Stimulated activated CD8-positive, alpha-beta memory T cell treated with anti-CD3 and anti-CD28 coated beads, Interleukin-4, amount 100 ng/mL, for 24 hours (primary cell): ENCODE data around the gene HMGCLL1.

Experiments used
- DNase-seq: peaks from one replicate; pipeline ENCODE4 v3.0.0-alpha.2; 2020; ENCODE audit warnings: low read depth

Gene HMGCLL1

GRCh38 chr6:55531496-55531895, 47.5 kb downstream of the HMGCLL1 start:
- no peak for DNase-seq

GRCh38 chr6:55530931-55531330, 48.1 kb downstream of the HMGCLL1 start:
- no peak for DNase-seq

- no peak for DNase-seq
These were observed 50.4 kb downstream of the HMGCLL1 start for GRCh38 chr6:55528624-55529023.

- no peak for DNase-seq
These were observed 54.6 kb downstream of the HMGCLL1 start for GRCh38 chr6:55524441-55524840.

- no peak for DNase-seq
These were observed 60.4 kb downstream of the HMGCLL1 start for GRCh38 chr6:55518529-55519060.

- DNase-seq: no peak
These were observed 62.3 kb downstream of the HMGCLL1 start for GRCh38 chr6:55516736-55517135.

- no peak for DNase-seq
These were observed 66.1 kb downstream of the HMGCLL1 start for GRCh38 chr6:55512904-55513303.

- no peak for DNase-seq
These were observed 67.7 kb downstream of the HMGCLL1 start for GRCh38 chr6:55511122-55511800.

GRCh38 chr6:55499591-55499990, 79.4 kb downstream of the HMGCLL1 start:
- no peak for DNase-seq

- no peak for DNase-seq
These were observed 81.3 kb downstream of the HMGCLL1 start for GRCh38 chr6:55497694-55498093.

- no peak for DNase-seq
These were observed 82.8 kb downstream of the HMGCLL1 start for GRCh38 chr6:55496201-55496600.

- no peak for DNase-seq
These were observed 83.7 kb downstream of the HMGCLL1 start for GRCh38 chr6:55495277-55495676.

GRCh38 chr6:55494411-55494810, 84.6 kb downstream of the HMGCLL1 start:
- DNase-seq: no peak

- DNase-seq: no peak
These were observed 86.7 kb downstream of the HMGCLL1 start for GRCh38 chr6:55492259-55492658.

GRCh38 chr6:55490871-55491270, 88.1 kb downstream of the HMGCLL1 start:
- DNase-seq: no peak

GRCh38 chr6:55474382-55474781, 104.6 kb downstream of the HMGCLL1 start:
- DNase-seq: no peak

- DNase-seq: no peak
These were observed 105.3 kb downstream of the HMGCLL1 start for GRCh38 chr6:55473722-55474121.

GRCh38 chr6:55469951-55470366, 109.0 kb downstream of the HMGCLL1 start:
- DNase-seq: no peak

GRCh38 chr6:55456016-55456415, 123.0 kb downstream of the HMGCLL1 start:
- DNase-seq: no peak

GRCh38 chr6:55450005-55450404, 129.0 kb downstream of the HMGCLL1 start:
- DNase-seq: no peak

- DNase-seq: no peak
These were observed 129.8 kb downstream of the HMGCLL1 start for GRCh38 chr6:55449225-55449624.

- DNase-seq: no peak
These were observed 130.5 kb downstream of the HMGCLL1 start for GRCh38 chr6:55448451-55448850.

- DNase-seq: no peak
These were observed 131.1 kb downstream of the HMGCLL1 start for GRCh38 chr6:55447891-55448290.

- no peak for DNase-seq
These were observed 133.3 kb downstream of the HMGCLL1 start for GRCh38 chr6:55445648-55446204.
